Body of pancreas (tissue), 4 donors: ENCODE measurements around the gene WFDC2.

Experiments used
- CTCF ChIP-seq, 7 experiments: fragments of 450-650 bp in 4 of 7; fragments of 200-600 bp in 3 of 7; sonication (generic) in 3 of 7; IDR thresholded peaks; one replicate each; pipeline ENCODE4 v1.5.1; 2016 to 2019; ENCODE audit warnings: antibody characterized with exemption in 7 of 7
- POLR2A ChIP-seq, 3 donors: fragments of 450-650 bp; IDR thresholded peaks; one replicate each; pipeline ENCODE4 v1.6.1; 2016; ENCODE audit warnings: antibody characterized with exemption in 3 of 3, mild to moderate bottlenecking in 2 of 3

- no peak for TF ChIP-seq CTCF (IDR thresholded peaks at IDR 0.05)
- no peak for TF ChIP-seq POLR2A (IDR thresholded peaks at IDR 0.05)
Observed at GRCh38 chr20:45441746-45442145, 27.8 kb upstream of the WFDC2 start.
